Measurements from ENCODE around the gene CYP26A1.

The CYP26A1 gene

GRCh38 chr10:93064874-93065660 lies 8.6 kb upstream of the CYP26A1 start:
- no peak for TF ChIP-seq CTCF (IDR thresholded peaks at IDR 0.05; ENCODE audit: insufficient read depth, low read depth, low read length, missing control alignments)

GRCh38 chr10:93065675-93066543 lies 7.8 kb upstream of the CYP26A1 start:
- no peak overlapping the region for H3K4me3 ChIP-seq (ENCODE audit: low read depth, low read length)
- no peak for DNase-seq (ENCODE audit: low read depth)
- TF ChIP-seq CTCF (IDR thresholded peaks at IDR 0.05; ENCODE audit: insufficient read depth, low read depth, low read length, missing control alignments), result no peak

More at GRCh38 chr10:93064874-93065660, 8.6 kb upstream of the CYP26A1 start:
- no peak for DNase-seq (ENCODE audit: low read depth)
- no peak overlapping the region for H3K4me3 ChIP-seq (ENCODE audit: low read depth, low read length)

DNA sequence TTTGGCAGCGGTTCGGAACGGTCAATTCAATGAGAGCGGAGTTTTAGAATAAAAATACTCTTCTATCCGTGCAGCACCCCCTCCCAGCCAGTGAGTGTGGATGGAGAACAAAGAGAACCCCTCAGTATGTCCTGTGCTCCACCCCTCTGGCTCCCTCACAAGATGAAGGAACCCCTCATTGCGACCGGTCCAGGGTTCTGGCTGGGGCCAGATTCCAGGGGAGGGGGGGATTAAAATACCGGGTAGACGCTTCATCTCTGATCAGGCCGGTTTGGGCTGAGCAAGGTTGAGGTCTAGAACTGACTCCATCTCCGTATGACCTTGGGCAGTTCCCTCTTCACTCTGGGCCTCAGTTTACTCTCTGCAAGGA lies 7.2 kb upstream of the CYP26A1 start:
- TF ChIP-seq CTCF (IDR thresholded peaks at IDR 0.05; ENCODE audit: insufficient read depth, low read depth, low read length, missing control alignments), result no peak
- DNase-seq (ENCODE audit: low read depth), result no peak
- H3K4me3 ChIP-seq (ENCODE audit: low read depth, low read length), result no peak overlapping the region

DNA sequence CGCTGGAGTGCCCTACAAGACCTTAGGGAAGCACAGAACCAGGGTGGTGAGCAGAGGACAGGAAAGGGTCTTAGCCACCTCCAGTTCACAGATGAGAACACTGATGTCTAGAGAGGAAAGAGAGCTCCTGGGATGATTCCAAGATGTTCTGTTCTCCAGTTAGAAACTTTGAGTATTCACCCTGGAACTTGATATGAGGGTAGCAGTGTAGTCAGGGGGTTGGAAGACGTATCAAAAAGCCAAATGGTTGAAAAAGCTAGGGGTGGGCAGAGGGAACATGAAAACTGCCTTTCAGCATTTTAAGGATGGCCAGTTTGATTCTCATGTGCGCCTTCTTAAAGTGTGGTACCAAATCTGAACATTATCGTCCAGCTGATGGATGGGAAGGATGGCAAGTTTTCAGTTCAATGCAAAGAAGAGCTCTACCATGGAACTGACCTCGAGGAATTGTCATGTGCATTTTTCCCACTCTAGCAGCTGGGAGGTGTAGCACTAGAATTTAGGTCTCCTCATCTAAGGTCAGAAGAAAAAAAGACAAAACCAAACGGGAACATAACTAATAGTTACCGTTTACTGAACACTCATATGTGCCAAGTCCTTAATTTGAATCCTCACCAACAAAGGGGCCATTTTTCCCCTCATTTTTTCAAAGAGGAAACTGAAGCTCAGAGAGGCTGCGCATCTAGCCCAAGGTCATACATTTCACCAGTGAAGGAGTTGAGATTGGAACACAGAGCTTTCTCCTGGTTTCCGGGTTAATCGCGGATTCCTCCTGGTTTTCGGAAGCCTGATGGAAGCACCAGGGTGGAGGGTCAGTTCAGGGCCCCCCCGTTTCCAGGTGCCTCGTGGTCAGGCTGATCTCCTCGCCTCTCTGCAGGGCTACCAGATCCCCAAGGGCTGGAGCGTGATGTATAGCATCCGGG lies 6.0 kb upstream of the CYP26A1 start:
- no peak for TF ChIP-seq CTCF (IDR thresholded peaks at IDR 0.05; ENCODE audit: insufficient read depth, low read depth, low read length, missing control alignments)
- no peak overlapping the region for H3K4me3 ChIP-seq (ENCODE audit: low read depth, low read length)
- no peak for DNase-seq (ENCODE audit: low read depth)

DNA sequence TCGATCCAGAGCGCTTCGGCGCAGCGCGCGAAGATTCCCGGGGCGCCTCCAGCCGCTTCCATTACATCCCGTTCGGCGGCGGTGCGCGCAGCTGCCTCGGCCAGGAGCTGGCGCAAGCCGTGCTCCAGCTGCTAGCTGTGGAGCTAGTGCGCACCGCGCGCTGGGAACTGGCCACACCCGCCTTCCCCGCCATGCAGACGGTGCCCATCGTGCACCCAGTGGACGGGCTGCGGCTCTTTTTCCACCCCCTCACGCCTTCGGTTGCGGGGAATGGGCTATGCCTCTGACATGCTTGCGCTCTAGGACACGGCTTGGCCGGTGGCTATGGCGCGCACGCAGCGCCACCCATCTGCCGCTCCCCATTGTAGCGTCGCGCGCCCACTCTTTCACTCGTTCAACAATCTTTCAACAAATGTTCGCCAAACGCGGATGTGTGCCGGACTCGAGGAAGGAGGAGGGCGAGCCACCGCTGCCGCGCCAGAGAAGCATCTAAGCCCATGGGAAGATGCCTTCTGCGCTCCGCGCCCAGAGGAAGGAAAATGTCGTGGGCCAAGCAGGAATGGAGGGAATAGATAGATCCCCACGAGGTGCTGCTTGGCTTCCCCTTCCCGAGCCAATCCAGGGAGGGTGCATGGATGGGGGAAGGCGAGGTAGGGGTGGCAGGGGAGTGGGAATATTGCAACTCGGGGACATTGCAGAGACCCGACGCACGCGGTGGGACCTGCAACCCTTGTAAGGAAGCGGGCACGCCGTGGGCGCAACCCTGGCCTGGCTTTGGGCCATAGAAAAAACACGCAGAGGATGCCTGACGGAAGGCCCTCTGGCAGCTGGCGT lies 5.1 kb upstream of the CYP26A1 start:
- no peak for TF ChIP-seq CTCF (IDR thresholded peaks at IDR 0.05; ENCODE audit: insufficient read depth, low read depth, low read length, missing control alignments)
- no peak overlapping the region for H3K4me3 ChIP-seq (ENCODE audit: low read depth, low read length)

DNA sequence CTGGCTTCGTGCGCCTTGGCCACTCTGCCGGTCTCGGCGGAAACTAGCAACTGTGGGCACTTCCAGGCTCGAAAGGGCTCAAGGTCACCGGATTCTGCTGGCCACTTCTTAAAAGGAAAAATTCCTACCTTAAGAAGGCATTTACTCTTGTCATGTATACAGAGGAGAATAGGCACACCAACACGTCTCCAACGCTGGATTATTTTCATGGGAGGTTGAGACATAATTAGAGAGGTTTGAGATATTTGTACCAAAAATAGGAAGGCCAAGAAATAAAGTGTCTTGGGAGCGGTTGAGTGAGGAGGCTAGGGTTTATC lies 4.5 kb upstream of the CYP26A1 start:
- no peak overlapping the region for H3K4me3 ChIP-seq (ENCODE audit: low read depth, low read length)
- TF ChIP-seq CTCF (IDR thresholded peaks at IDR 0.05; ENCODE audit: insufficient read depth, low read depth, low read length, missing control alignments), result no peak
- no peak for DNase-seq (ENCODE audit: low read depth)

More for the DNA sequence above, 5.1 kb upstream of the CYP26A1 start:
- DNase-seq (ENCODE audit: low read depth), result no peak
